HUES64 (cell line): ENCODE measurements around the gene NKD2.

ENCODE experiments used
- H3K27ac ChIP-seq: 2 replicates; pipeline ENCODE4 v1.7.0; 2013; ENCODE audit warnings: low read depth, low read length, inconsistent platforms
- H3K27me3 ChIP-seq: 2 replicates; pipeline ENCODE4 v1.6.1; 2013; ENCODE audit warnings: mild to moderate bottlenecking, low read length; ENCODE audit not compliant: insufficient read depth
- H3K36me3 ChIP-seq: 2 replicates; pipeline ENCODE4 v1.6.1; 2013; ENCODE audit warnings: mild to moderate bottlenecking, low read length; ENCODE audit not compliant: insufficient read depth
- H3K4me1 ChIP-seq: 2 replicates; pipeline ENCODE4 v1.6.1; 2013; ENCODE audit warnings: mild to moderate bottlenecking, low read length, moderate library complexity; ENCODE audit not compliant: insufficient read depth
- H3K4me3 ChIP-seq: 2 replicates; pipeline ENCODE4 v1.5.1; 2013; ENCODE audit warnings: mild to moderate bottlenecking, low read length, moderate library complexity
- H3K9ac ChIP-seq: 2 replicates; pipeline ENCODE4 v1.6.1; 2013; ENCODE audit warnings: mild to moderate bottlenecking, low read depth, low read length
- H3K9me3 ChIP-seq: 2 replicates; pipeline ENCODE4 v1.6.1; 2013; ENCODE audit warnings: low read depth, low read length; ENCODE audit not compliant: insufficient read depth
- whole genome bisulfite sequencing: fragments of 150-250, 120-280 bp; methylation state at CpG from one replicate; pipeline ENCODE4 v1.1.7; 2013; ENCODE audit warnings: missing lambda C conversion rate; 5-methylcytosine and 5-hydroxymethylcytosine counted together

Gene NKD2

DNA sequence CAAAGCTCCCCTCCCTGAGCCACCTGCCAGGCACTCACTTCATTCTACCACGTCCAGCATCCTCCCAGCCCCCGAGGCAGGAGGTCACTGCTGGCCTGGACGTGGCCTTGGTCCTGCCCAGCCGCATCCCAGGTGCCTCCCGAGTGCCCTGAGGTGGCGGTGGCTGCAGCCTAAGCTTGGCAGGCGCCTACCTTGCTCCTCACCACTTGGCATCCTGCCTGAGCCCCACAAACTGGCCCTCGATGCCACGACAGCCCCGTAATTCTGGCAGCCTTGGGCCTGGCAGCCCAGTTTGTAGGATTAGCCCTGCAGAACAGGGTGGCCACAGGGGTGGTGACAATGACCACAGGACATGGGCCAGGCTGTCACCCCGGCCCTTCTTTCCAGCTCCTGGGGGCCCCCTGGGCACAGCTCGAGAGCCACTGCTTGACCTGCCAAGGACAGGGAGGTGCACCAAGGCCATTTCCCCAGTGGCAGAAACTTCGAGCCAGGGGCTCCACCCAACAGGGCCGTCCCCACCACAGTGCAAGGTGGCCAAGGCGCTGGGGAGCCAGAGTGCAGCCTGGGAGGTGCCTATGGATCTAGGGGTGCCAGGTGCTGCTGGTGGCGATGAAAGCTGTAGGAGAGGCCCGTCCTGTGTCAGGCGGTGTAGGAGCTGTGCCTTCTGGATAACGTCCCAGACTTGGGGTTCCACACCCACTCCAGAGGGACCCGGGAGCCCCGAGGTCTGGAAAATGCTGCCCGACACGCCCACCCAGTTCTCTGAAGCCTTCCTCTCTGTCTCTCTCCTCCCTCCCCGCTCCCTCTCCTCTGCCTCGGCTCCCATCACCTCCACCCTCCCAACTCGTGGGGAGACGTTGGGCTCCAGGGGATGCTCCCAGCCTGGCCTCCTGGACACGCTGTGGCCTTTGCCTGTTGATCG lies 18.4 kb downstream of the NKD2 start:
- Histone ChIP-seq H3K4me1 (peaks cover 4% of the 10 kb centered on the region; the same call in 1 of the 2 replicates), H3K36me3 (no peaks in the 10 kb centered on the region), H3K9ac (no peak overlapping the region), H3K4me3 (no peak overlapping the region), H3K27me3 (no peaks in the 10 kb centered on the region), H3K9me3 (no peaks in the 10 kb centered on the region), H3K27ac (no peak overlapping the region)
- 93% methylated on average over 29 of the region's 29 CpGs for WGBS

DNA sequence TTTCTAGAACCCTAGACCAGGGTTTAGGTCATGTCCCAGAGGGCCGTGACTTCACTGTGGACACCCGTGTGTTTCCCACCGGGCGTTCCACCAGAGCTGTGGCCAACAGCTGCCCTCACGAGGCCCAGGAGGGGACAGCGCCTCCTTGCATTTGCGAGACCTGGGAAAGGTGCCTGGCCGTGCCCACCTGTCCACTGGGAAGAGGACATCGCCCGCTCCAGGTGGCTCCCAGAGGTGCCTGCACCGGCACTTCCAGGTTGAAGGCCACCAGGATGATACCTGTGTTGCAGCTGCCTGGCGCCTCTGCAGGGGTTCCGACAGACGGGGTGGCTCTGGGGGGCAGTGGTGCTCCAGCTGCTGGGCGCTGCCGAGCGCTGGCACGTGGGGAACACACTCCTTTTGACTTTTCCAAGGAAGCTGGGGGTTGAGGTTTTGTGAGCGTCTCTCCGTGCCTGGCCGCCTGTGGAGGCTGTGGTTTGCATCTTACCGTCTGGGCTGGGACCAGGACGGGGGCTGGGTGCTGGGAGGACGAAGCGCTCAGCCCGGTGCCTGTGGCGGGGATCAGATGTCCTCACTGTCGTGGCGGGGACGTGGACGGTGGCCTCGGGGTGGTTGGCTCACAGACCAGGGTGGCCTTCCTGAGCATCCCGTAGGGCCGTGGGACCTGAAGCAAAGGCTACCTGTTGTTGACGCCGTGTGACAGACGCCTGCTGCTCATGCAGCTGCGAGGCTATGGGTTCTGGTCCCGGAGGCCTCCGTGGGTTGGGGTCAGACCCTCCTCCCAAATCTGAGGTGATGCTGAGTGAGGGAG lies 19.2 kb downstream of the NKD2 start:
- Histone ChIP-seq H3K9ac (no peak overlapping the region), H3K4me3 (no peak overlapping the region), H3K36me3 (no peaks in the 10 kb centered on the region), H3K4me1 (peaks cover 4% of the 10 kb centered on the region; the same call in 1 of the 2 replicates), H3K9me3 (no peaks in the 10 kb centered on the region), H3K27me3 (no peaks in the 10 kb centered on the region), H3K27ac (no peak overlapping the region)
- 93% methylated on average over 40 of the region's 40 CpGs for WGBS

DNA sequence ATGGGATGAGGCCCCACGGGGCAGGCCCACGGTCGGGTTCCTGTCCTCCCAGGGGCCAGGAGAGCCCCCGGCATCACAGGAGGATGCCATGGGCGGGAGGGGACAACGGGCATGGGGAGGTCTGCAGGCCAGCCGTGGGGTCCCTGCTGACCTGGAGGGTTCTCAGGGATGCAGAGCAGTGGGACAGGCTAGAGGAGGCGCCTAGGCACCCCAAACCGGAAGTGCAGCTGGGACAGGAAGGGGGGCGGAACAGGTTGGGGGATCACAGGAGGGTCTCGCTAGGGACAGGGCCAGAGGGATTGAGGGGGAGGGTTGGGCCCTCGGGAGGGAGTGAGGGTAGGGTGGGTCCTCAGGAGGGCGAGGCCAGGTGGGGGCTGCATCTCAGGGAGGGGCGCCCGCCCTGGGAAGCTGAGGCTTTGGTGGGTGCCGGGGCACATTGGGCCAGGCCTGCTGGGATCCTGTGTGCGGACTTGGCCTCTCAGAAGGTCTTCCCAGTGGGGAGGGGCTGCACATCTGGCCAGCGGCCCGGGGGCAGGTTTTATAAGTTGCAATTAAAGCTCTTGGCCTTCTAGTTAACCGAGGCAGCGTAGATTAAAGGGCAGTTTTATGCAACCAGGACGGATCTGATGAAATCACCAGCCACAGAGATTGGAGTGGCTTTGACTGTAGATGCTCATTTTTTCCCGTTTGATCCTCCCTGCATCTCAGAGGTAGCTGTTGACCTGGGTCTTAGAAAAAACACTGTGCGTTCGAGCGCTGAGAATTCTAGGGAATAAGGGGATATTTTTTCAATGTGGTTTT lies 20.1 kb downstream of the NKD2 start:
- WGBS = 91% methylated on average over 26 of the region's 26 CpGs
- peaks cover 4% of the 10 kb centered on the region; the same call in 1 of the 2 replicates for H3K4me1 ChIP-seq
- no peaks in the 10 kb centered on the region for H3K36me3 ChIP-seq
- H3K9ac ChIP-seq = no peak overlapping the region
- H3K27me3 ChIP-seq = no peaks in the 10 kb centered on the region
- no peak overlapping the region for H3K27ac ChIP-seq
- no peaks in the 10 kb centered on the region for H3K9me3 ChIP-seq
- H3K4me3 ChIP-seq = no peak overlapping the region

DNA sequence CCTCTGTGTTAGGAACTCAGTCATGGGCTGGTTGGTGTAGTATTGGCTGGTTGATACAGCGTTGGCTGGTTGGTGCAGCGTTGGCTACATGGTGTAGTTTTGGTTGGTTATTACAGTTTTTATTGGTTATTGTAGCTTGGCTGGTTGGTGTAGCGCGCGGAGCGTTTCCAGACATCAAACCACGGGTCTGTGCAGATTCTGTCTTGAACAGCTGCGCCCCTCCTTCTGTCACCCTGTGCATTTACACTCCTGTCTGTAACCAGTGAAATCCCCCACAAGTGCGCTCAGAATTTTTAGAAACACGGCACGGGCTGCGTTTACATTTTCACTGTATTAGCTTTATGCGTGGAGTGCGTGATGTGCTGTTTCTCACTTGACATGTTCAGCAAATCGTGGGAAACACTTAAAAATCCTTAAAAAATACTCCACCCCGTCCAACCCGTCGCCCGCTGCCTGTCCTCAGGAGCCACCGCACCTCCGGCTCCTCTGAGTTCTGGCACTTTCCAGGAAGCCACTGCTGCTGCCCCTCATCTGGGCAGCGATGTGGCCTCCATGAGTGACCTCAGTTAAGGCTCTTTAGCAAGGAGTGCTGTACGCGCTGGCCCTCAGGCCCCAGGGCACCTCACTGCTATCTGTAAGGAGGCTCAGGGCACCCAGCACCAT lies 20.8 kb downstream of the NKD2 start:
- H3K27ac ChIP-seq = no peak overlapping the region
- H3K9me3 ChIP-seq = no peaks in the 10 kb centered on the region
- no peak overlapping the region for H3K9ac ChIP-seq
- 94% methylated on average over 24 of the region's 24 CpGs for WGBS
- no peak overlapping the region for H3K4me3 ChIP-seq
- no peaks in the 10 kb centered on the region for H3K27me3 ChIP-seq
- no peaks in the 10 kb centered on the region for H3K36me3 ChIP-seq
- peaks cover 4% of the 10 kb centered on the region; the same call in 1 of the 2 replicates for H3K4me1 ChIP-seq

DNA sequence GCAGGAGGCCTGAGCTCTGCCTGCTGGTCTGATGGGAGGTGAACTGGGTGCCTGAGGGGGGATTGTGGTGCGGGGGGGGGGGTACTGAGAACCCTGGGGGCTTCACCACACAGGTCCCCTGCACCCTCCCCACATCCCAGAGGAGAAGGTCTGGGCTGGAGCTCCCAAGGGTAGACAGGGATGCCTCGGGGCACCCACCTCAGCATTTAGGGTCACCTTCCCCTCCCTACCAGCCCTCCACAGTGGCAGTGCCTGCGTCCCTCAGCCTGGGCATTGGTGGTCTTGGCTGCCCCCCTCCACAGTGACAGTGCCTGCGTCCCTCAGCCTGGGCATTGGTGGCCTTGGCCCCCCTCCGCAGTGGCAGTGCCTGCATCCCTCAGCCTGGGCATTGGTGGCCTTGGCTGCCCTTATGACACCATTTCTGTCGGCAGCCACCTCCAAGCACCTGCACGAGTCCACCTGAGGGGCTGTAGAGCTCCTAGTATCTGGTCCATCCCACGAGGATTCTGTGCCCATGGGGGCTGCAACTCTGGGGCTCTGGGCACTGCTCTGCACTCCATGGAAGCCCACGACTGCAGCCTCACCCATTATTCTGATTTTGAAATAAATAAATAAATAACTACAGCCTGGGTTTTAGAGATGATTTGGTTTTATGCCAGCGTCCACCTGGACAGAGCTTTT lies 21.5 kb downstream of the NKD2 start:
- Histone ChIP-seq H3K4me1 (peaks cover 4% of the 10 kb centered on the region; the same call in 1 of the 2 replicates), H3K27ac (no peak overlapping the region), H3K9me3 (no peaks in the 10 kb centered on the region), H3K36me3 (no peaks in the 10 kb centered on the region), H3K4me3 (no peak overlapping the region), H3K9ac (no peak overlapping the region), H3K27me3 (no peaks in the 10 kb centered on the region)
- 90% methylated on average over 8 of the region's 10 CpGs for WGBS

DNA sequence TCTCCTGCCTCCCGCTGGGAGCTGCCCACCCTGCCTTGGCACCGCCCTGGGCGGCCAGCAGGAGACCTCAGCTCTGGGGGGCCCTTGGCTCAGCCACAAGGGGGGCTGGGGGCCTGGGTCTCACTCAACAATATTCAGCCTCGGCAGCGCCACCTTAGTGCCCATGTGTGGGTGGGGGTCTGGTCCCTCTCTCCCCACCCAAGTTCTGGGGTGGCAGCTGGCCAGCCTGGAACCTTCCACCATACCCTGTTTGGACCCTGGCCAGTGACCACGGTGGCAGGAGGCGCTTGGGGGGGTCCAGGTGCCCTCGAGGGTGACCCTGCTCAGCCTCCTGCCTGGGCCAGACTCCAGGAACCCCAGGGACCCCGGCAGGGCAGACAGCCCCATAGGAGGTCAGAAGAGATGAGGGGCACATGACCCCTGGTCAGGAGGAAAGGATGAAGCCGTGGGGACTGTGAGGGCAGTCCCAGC lies 22.2 kb downstream of the NKD2 start:
- H3K4me3 ChIP-seq = no peak overlapping the region
- H3K9me3 ChIP-seq = no peaks in the 10 kb centered on the region
- no peak overlapping the region for H3K9ac ChIP-seq
- no peak overlapping the region for H3K27ac ChIP-seq
- no peaks in the 10 kb centered on the region for H3K27me3 ChIP-seq
- H3K4me1 ChIP-seq = peaks cover 4% of the 10 kb centered on the region; the same call in 1 of the 2 replicates
- 91% methylated on average over 10 of the region's 10 CpGs for WGBS
- H3K36me3 ChIP-seq = no peaks in the 10 kb centered on the region

DNA sequence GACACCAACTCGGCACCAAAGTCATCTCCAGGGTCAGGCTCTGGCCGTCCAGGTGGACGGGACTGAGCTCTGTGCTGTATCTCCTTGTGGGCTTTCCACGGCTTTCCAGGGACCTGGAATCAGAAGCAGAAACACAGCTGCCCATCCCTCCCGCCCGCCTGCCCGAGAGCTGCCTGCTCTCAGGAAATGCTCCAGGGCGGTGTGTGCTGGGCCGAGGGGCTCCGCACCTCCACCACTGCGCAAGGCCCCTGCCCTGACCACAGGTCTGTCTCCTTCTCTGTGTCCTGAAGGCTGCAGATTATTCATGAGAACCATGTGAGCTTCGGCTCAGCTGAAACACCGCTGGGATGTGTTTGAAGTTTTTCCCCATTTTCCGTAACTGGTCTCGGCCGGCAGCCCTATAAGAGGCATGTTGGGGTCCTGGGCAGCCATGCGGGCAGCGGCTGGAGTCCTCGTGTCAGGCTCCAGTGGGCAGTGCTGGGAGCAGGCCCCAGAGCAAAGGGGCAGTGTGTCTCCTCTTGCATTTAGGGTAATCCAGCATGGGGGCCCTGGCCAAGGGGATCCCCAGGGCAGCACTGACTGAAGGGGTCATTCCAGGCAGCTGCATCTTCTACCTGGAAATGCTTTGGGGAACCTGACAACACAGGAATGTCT lies 22.8 kb downstream of the NKD2 start:
- Histone ChIP-seq H3K27ac (no peak overlapping the region), H3K36me3 (no peaks in the 10 kb centered on the region), H3K4me3 (no peak overlapping the region), H3K4me1 (peaks cover 4% of the 10 kb centered on the region; the same call in 1 of the 2 replicates), H3K9ac (no peak overlapping the region), H3K27me3 (no peaks in the 10 kb centered on the region), H3K9me3 (no peaks in the 10 kb centered on the region)
- WGBS = 94% methylated on average over 19 of the region's 19 CpGs

DNA sequence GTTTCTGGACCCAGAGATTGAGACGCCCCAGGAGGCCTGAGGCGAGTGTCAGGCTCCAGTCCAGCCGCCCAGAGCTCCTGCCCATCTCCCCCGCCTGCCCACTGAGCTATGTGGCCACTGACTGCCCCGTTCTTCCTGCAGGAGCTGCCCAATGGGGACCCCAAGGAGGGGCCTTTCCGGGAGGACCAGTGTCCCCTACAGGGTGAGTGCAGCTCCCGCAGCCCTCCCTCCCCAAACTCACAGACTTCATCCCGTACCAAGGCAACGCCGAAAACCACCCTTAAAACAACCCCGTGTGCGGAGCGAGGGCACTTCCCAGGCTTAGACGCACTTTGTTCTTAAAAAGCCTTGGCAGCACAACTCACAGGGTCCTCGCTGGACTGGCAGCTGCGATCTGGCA lies 23.4 kb downstream of the NKD2 start:
- Histone ChIP-seq H3K4me3 (no peak overlapping the region), H3K27ac (no peak overlapping the region), H3K4me1 (peaks cover 4% of the 10 kb centered on the region; the same call in 1 of the 2 replicates), H3K27me3 (no peaks in the 10 kb centered on the region), H3K36me3 (no peaks in the 10 kb centered on the region), H3K9me3 (no peaks in the 10 kb centered on the region), H3K9ac (no peak overlapping the region)
- WGBS = 92% methylated on average over 16 of the region's 16 CpGs

DNA sequence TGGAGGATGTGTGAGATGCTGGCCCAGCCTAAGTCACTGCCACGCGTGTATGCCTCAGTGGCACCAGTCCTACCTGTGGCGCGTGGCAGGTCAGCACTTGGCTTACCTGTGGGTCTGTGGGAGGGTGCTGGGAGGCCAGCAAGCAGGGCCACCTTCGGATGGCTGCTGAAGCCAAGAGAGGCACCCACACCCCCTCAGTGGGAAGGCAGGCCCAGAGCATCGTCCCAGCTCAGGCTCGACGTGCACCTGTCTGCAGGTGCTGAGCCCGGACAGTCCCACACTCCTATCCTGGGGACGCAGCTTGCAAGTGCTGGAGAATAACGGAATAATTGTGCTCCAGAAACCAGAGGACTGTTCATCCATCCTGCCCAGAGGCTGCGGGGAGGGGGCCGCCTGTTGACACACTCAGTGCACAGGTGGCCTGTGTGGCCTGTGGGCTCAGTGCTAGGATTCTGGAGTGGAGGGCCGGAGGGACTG lies 24.0 kb downstream of the NKD2 start:
- H3K9ac ChIP-seq = no peak overlapping the region
- no peaks in the 10 kb centered on the region for H3K36me3 ChIP-seq
- H3K27ac ChIP-seq = no peak overlapping the region
- H3K4me1 ChIP-seq = peaks cover 4% of the 10 kb centered on the region; the same call in 1 of the 2 replicates
- H3K9me3 ChIP-seq = no peaks in the 10 kb centered on the region
- WGBS = 92% methylated on average over 14 of the region's 14 CpGs
- H3K4me3 ChIP-seq = no peak overlapping the region
- no peaks in the 10 kb centered on the region for H3K27me3 ChIP-seq
